Measurements from ENCODE around the gene SBK1. TPM values are rescaled to one million over a fixed set of nuclear protein-coding genes. Genes with fewer than 3 reads are reported as not detected.

Gene SBK1
- total RNA-seq, 1 experiment from 2014 or later: not detected

- Histone ChIP-seq H3K36me3 (no peaks in the 10 kb centered on the region), H3K27ac (no peak overlapping the region), H3K4me3 (no peak overlapping the region), H3K4me1 (replicated peaks) (peaks cover 11% of the 10 kb centered on the region), H3K9me3 (replicated peaks) (no peaks in the 10 kb centered on the region), H3K27me3 (replicated peaks) (peaks cover 58% of the 10 kb centered on the region)
- DNase-seq (ENCODE audit: low read depth in 1 of 2, low spot score in 2 of 2): no peak
Measured at GRCh38 chr16:28289939-28290858, 2.1 kb upstream of the SBK1 start.

DNA sequence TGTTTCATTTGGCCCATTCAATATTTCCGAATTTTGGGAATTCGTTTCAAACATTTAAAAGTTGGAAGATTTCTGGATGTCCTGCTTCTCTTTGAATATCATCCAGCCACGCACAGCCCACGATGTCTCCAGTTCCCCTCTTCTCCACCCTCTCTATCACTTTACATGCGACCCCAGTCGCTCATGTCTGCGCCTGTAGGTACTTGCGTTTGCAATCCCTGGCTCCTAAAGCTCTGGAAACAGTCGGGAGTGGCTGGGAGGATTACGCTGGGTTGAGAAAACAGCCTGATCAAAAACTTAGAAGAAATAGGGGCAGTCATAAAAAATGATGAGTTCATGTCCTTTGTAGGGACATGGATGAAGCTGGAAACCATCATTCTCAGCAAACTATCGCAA, 1.5 kb upstream of the SBK1 start:
- Histone ChIP-seq H3K27me3 (replicated peaks) (peaks cover 58% of the 10 kb centered on the region), H3K27ac (no peak overlapping the region), H3K4me3 (no peak overlapping the region), H3K9me3 (replicated peaks) (no peaks in the 10 kb centered on the region), H3K4me1 (replicated peaks) (peaks cover 11% of the 10 kb centered on the region), H3K36me3 (no peaks in the 10 kb centered on the region)
- DNase-seq (ENCODE audit: low read depth in 1 of 2, low spot score in 2 of 2): no peak

DNA sequence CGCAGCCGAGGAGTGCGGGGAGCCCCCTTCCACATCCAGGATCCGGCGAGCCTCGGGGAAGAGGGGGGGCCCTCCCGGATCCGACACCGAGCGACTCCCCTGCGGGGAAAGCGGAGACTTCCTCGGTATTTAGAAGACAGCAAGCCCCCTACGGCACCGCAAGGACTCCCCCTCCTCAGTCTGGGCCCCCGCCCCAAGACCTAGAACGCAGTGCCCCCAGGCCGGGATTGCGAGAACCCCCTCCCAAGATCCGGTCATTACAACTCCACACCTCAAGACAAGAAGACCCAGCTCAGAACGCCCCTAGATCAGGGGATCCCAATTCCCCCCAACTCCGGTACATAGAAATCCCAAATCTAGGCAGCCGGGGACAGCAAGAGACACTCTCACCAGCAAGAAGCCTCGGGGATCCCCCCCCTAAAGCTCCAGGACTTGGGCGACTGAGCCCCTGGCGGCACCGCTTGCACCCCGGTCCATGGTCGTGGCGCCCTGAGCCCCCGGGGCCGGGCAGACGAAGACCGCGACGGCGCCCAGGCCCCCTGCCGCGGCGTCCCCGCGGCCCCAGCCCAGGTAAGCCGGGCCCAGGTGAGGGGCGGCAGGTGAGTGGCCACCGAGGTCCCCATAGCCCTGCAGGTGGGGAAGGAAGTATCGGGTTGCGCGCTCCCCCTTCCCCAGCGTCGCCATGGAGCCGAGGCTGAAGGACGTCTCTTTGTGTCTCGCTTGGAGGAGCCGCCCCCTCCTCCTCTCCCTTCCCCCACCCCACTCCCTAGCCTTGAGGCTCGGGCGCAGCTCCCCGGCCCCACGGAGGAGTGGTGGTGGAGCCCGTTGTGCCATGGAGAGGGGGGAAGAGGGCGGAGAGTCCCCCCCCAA, 641 bp downstream of the SBK1 start:
- Histone ChIP-seq H3K4me1 (replicated peaks) (peaks cover 11% of the 10 kb centered on the region), H3K9me3 (replicated peaks) (no peaks in the 10 kb centered on the region), H3K27me3 (replicated peaks) (peaks cover 49% of the 10 kb centered on the region), H3K36me3 (no peaks in the 10 kb centered on the region), H3K4me3 (peak overlapping the region; percentile 29), H3K27ac (no peak overlapping the region)
- DNase-seq (ENCODE audit: low read depth in 1 of 2, low spot score in 2 of 2): no peak

GRCh38 chr16:28293601-28293960, 1.3 kb downstream of the SBK1 start:
- no peaks in the 10 kb centered on the region for H3K9me3 ChIP-seq (replicated peaks)
- no peak overlapping the region for H3K27ac ChIP-seq
- H3K27me3 ChIP-seq (replicated peaks): peaks cover 45% of the 10 kb centered on the region
- DNase-seq (ENCODE audit: low read depth in 1 of 2, low spot score in 2 of 2): no peak
- peaks cover 11% of the 10 kb centered on the region for H3K4me1 ChIP-seq (replicated peaks)
- H3K4me3 ChIP-seq: no peak overlapping the region
- no peaks in the 10 kb centered on the region for H3K36me3 ChIP-seq

- Histone ChIP-seq H3K27me3 (replicated peaks) (peaks cover 39% of the 10 kb centered on the region), H3K9me3 (replicated peaks) (no peaks in the 10 kb centered on the region), H3K4me3 (no peak overlapping the region), H3K36me3 (no peaks in the 10 kb centered on the region), H3K4me1 (replicated peaks) (peaks cover 11% of the 10 kb centered on the region), H3K27ac (no peak overlapping the region)
- DNase-seq (ENCODE audit: low read depth in 1 of 2, low spot score in 2 of 2): no peak
Measured at GRCh38 chr16:28294201-28294600, 1.9 kb downstream of the SBK1 start.

DNA sequence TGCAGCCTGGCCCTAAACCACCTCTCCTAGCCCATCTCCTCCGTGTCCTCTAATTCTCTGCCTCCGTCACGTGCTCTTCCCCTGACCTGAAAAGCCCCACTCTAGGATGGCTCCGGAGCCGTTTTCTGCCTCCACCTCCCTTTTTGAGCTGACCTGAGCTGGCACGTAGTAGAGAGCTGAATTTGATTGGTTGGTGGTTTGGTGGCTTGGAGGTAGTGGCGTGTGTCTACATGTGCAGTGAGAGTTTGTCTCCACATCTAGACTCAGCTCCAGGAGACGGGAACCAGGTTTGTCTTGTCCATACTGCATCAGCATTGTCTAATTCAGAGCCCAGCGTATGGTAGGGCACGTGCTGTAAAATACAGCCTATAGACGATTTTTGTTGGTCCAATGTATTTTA, 3.0 kb downstream of the SBK1 start:
- Histone ChIP-seq H3K9me3 (replicated peaks) (no peaks in the 10 kb centered on the region), H3K4me1 (replicated peaks) (peaks cover 11% of the 10 kb centered on the region), H3K4me3 (no peak overlapping the region), H3K27ac (no peak overlapping the region), H3K27me3 (replicated peaks) (peaks cover 36% of the 10 kb centered on the region), H3K36me3 (no peaks in the 10 kb centered on the region)
- no peak for DNase-seq (ENCODE audit: low read depth in 1 of 2, low spot score in 2 of 2)

- Histone ChIP-seq H3K27me3 (replicated peaks) (peaks cover 25% of the 10 kb centered on the region), H3K9me3 (replicated peaks) (no peaks in the 10 kb centered on the region), H3K4me1 (replicated peaks) (peaks cover 7% of the 10 kb centered on the region), H3K36me3 (no peaks in the 10 kb centered on the region), H3K4me3 (no peak overlapping the region), H3K27ac (no peak overlapping the region)
- DNase-seq (ENCODE audit: low read depth in 1 of 2, low spot score in 2 of 2): no peak
Measured at GRCh38 chr16:28297308-28297707, 5.0 kb downstream of the SBK1 start.

GRCh38 chr16:28297784-28298510, 5.6 kb downstream of the SBK1 start:
- Histone ChIP-seq H3K27me3 (replicated peaks) (peaks cover 20% of the 10 kb centered on the region), H3K4me1 (replicated peaks) (peaks cover 2% of the 10 kb centered on the region), H3K36me3 (no peaks in the 10 kb centered on the region), H3K27ac (no peak overlapping the region), H3K4me3 (no peak overlapping the region), H3K9me3 (replicated peaks) (no peaks in the 10 kb centered on the region)
- DNase-seq (ENCODE audit: low read depth in 1 of 2, low spot score in 2 of 2): no peak

DNA sequence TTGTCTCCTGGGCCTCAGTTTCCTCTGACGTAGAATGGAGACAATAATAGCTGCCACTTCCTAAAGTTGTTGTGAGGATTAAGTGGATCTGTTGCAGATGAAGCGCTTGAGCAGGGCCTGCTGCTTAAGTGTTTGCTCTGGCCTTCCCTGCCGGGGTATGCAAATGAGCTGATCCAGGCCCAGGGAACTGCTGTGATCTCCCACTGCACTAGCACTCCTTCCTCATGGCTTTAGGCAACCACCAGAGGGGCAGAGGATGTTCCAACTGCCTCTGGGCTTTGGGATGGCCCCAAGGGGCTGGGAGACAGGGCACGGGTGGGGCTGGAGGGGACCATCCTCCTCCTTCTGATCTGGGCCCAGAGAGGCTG, 6.2 kb downstream of the SBK1 start:
- H3K27ac ChIP-seq: no peak overlapping the region
- no peaks in the 10 kb centered on the region for H3K9me3 ChIP-seq (replicated peaks)
- H3K36me3 ChIP-seq: no peaks in the 10 kb centered on the region
- H3K4me1 ChIP-seq (replicated peaks): no peaks in the 10 kb centered on the region
- DNase-seq (ENCODE audit: low read depth in 1 of 2, low spot score in 2 of 2): no peak
- H3K27me3 ChIP-seq (replicated peaks): peaks cover 15% of the 10 kb centered on the region
- no peak overlapping the region for H3K4me3 ChIP-seq

GRCh38 chr16:28300327-28300726, 8.0 kb downstream of the SBK1 start:
- Histone ChIP-seq H3K27ac (no peak overlapping the region), H3K9me3 (replicated peaks) (no peaks in the 10 kb centered on the region; the same call in 1 of the 2 replicates), H3K4me1 (replicated peaks) (no peaks in the 10 kb centered on the region), H3K27me3 (replicated peaks) (0 out of 2 replicates have a peak, but pooled peaks cover 2% of the 10 kb centered on the region), H3K36me3 (no peaks in the 10 kb centered on the region), H3K4me3 (no peak overlapping the region)
- no peak for DNase-seq (ENCODE audit: low read depth in 1 of 2, low spot score in 2 of 2)

DNA sequence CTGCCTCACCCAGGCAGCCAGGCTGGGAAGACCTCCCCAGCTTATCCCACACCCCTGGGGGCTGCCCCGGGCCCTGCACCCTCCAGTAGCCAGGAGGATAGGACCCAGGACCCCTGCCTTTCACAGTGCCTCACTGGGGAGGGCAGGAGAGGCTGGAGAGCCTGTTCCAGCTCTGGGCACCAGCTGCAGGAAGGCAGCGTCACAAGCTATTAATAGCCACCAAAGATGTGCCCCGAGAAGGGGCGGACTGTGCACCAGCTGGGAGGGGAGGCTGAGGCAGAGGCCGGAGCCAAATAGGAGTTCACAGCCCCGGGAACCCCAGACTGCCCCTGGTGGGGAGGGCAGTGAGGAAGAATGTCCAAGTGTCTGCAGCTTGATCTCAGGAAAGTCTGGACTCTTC, 8.8 kb downstream of the SBK1 start:
- H3K9me3 ChIP-seq (replicated peaks): no peaks in the 10 kb centered on the region; the same call in 1 of the 2 replicates
- H3K27ac ChIP-seq: no peak overlapping the region
- no peak for DNase-seq (ENCODE audit: low read depth in 1 of 2, low spot score in 2 of 2)
- H3K27me3 ChIP-seq (replicated peaks): peaks cover 2% of the 10 kb centered on the region; the same call in 1 of the 2 replicates
- no peaks in the 10 kb centered on the region for H3K4me1 ChIP-seq (replicated peaks)
- no peak overlapping the region for H3K4me3 ChIP-seq
- no peaks in the 10 kb centered on the region for H3K36me3 ChIP-seq

- Histone ChIP-seq H3K36me3 (no peaks in the 10 kb centered on the region), H3K27ac (no peak overlapping the region), H3K4me3 (no peak overlapping the region), H3K4me1 (replicated peaks) (no peaks in the 10 kb centered on the region), H3K9me3 (replicated peaks) (no peaks in the 10 kb centered on the region; the same call in 1 of the 2 replicates), H3K27me3 (replicated peaks) (peaks cover 2% of the 10 kb centered on the region; the same call in 1 of the 2 replicates)
- no peak for DNase-seq (ENCODE audit: low read depth in 1 of 2, low spot score in 2 of 2)
Measured at GRCh38 chr16:28301620-28302019, 9.3 kb downstream of the SBK1 start.

DNA sequence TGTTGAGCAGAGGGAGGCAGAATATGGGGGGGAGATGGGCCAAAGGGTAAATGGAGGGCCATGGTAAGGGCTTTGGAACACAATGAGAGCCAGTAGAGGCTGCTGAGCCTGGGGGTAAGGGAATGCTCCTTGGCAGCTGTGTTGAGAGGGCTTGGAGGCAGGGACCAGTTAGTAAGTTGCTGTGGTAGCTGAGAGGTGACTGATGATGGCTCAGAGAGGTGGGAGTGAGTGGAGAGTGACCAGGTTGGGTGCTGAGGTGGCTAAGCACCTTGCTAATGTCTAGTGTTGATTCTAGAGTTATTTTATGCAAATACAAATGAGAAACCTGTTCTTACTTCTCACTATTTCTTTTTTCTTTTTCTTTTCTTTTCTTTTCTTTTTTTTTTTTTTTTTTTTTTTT, 10.8 kb downstream of the SBK1 start:
- Histone ChIP-seq H3K4me1 (replicated peaks) (no peaks in the 10 kb centered on the region), H3K27ac (no peak overlapping the region), H3K4me3 (no peak overlapping the region), H3K9me3 (replicated peaks) (no peaks in the 10 kb centered on the region; the same call in 1 of the 2 replicates), H3K27me3 (replicated peaks) (peaks cover 2% of the 10 kb centered on the region; the same call in 1 of the 2 replicates), H3K36me3 (no peaks in the 10 kb centered on the region)
- DNase-seq (ENCODE audit: low read depth in 1 of 2, low spot score in 2 of 2): no peak

Measured in SJSA1 (cell line).